Thoracic aorta (tissue), 2 donors: ENCODE data around the gene OXER1. TPM values are rescaled to one million over a fixed set of nuclear protein-coding genes. Genes with fewer than 3 reads are reported as not detected.
A peak's percentile ranks its signal among the peaks of the same experiment; 100 is the strongest.

Experiments
- ATAC-seq: fragments of 150-250 bp; one replicate; pipeline ENCODE4 v1.8.0; 2017; ENCODE audit warnings: low read depth; ENCODE audit not compliant: insufficient number of reproducible peaks, low FRiP score
- DNase-seq: peaks from one replicate; pipeline ENCODE4 v3.0.0-alpha.2; 2020; ENCODE audit warnings: low spot score
- H3K27ac ChIP-seq, 2 donors: fragments of 200-600 bp; sonication (generic); 1 replicate in 1 of 2; 2 replicates in 1 of 2; pipeline ENCODE4 v1.5.1; 2016; ENCODE audit warnings: mild to moderate bottlenecking in 2 of 2, moderate library complexity in 2 of 2
- H3K27me3 ChIP-seq: fragments of 200-600 bp; sonication (generic); replicated peaks from 2 replicates; pipeline ENCODE4 v1.6.0; 2016; ENCODE audit warnings: mild to moderate bottlenecking; ENCODE audit not compliant: insufficient read depth
- H3K36me3 ChIP-seq: fragments of 200-600 bp; sonication (generic); one replicate; pipeline ENCODE4 v1.5.1; 2016
- H3K4me1 ChIP-seq, 2 donors: fragments of 200-600 bp; sonication (generic); 1 replicate in 1 of 2; 2 replicates in 1 of 2; pipeline versions ENCODE4 v1.5.1 to v1.6.0; 2016; ENCODE audit warnings: low read depth in 2 of 2, mild to moderate bottlenecking in 1 of 2; ENCODE audit not compliant: control insufficient read depth in 1 of 2
- H3K4me3 ChIP-seq: fragments of 200-600 bp; sonication (generic); 2 replicates; pipeline ENCODE4 v1.5.1; 2016; ENCODE audit warnings: mild to moderate bottlenecking
- H3K9me3 ChIP-seq: fragments of 200-600 bp; sonication (generic); 2 replicates; pipeline ENCODE4 v1.5.1; 2016
- total RNA-seq, 2 donors: library from RNA; depleted of rRNA; stranded (reverse); fragments of >200 nt; gene quantifications; one replicate each; pipeline versions ENCODE4 v1.1.0 to v1.2.3, GENCODE V29; 2016
- TF ChIP-seq, protein P1 (sequence below): fragments of 200-600 bp; sonication (generic); IDR thresholded peaks from one replicate; pipeline ENCODE4 v1.5.1; 2019; ENCODE audit warnings: antibody characterized with exemption

The OXER1 gene
- total RNA-seq, 2 donors from 2014 or later, result 4.6 to 5.8 TPM

DNA sequence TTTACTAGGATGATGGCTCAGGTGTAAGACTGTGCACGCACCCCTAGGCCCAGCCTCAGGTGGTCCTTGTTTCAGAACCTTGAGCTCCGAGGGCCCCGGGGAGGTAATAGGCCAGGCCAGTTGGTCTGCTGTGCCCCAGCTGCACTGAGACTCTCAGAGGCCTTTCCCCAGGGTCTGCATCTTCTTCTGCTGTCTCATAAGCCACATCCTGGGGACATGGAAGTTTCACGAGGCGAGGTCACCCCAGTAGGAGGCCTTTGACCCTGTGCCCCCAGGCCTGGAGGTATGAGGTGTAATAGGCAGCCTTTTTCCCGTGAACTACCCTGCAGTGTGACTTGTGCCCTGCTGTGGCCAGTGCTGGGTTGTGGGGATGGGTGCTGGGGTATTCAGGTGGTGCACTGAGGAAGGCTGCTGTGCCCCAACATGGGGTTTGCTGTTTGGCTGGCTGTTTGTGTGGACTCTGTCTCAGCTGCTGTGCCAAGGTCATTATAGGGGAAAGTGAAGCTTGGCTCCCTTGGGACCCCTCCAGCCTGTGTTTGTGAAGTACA, 6.9 kb downstream of the OXER1 start:
- Histone ChIP-seq H3K27ac (no peak overlapping the region), H3K27me3 (no peaks in the 10 kb centered on the region), H3K9me3 (no peaks in the 10 kb centered on the region), H3K4me3 (no peak overlapping the region), H3K4me1 (peaks cover 5 to 26% of the 10 kb centered on the region in 2 donors), H3K36me3 (no peaks in the 10 kb centered on the region)
- ATAC-seq (no peak), DNase-seq (no peak)
- TF ChIP-seq, protein P1, sequence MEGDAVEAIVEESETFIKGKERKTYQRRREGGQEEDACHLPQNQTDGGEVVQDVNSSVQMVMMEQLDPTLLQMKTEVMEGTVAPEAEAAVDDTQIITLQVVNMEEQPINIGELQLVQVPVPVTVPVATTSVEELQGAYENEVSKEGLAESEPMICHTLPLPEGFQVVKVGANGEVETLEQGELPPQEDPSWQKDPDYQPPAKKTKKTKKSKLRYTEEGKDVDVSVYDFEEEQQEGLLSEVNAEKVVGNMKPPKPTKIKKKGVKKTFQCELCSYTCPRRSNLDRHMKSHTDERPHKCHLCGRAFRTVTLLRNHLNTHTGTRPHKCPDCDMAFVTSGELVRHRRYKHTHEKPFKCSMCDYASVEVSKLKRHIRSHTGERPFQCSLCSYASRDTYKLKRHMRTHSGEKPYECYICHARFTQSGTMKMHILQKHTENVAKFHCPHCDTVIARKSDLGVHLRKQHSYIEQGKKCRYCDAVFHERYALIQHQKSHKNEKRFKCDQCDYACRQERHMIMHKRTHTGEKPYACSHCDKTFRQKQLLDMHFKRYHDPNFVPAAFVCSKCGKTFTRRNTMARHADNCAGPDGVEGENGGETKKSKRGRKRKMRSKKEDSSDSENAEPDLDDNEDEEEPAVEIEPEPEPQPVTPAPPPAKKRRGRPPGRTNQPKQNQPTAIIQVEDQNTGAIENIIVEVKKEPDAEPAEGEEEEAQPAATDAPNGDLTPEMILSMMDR, result no peak

DNA sequence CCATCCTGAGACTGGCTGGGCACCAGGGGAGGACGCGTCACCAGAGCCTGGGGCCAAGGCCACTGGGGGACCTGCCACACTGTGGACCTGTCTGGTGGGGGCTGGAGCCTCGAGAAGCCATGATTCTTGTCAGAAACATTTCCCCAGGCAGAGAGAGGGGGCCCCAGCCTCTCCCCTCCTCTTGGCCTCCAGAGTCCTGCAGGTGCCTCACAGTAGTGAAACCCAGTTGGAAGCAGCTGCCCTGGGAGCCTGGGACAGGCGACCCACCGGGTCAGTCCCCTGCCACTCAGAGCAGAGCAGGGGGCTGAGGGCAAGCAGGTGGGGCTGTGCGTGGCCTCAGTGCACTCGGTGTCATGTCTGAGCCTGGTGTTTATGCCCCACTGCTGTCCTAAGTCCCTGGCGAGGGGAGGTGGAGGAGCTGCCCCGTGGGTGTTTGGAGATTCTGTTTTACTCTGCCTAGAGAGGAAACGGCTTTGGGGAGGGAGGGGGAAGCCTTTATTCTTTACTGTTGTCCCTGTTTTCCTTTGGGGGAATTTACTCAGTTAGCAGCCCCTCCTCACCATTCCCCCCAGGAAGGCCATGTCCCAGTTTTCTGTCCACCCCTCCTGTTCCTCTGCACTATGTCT, 7.7 kb downstream of the OXER1 start:
- TF ChIP-seq, protein P1, result no peak
- H3K27me3 ChIP-seq, result no peaks in the 10 kb centered on the region
- ATAC-seq, result no peak

DNA sequence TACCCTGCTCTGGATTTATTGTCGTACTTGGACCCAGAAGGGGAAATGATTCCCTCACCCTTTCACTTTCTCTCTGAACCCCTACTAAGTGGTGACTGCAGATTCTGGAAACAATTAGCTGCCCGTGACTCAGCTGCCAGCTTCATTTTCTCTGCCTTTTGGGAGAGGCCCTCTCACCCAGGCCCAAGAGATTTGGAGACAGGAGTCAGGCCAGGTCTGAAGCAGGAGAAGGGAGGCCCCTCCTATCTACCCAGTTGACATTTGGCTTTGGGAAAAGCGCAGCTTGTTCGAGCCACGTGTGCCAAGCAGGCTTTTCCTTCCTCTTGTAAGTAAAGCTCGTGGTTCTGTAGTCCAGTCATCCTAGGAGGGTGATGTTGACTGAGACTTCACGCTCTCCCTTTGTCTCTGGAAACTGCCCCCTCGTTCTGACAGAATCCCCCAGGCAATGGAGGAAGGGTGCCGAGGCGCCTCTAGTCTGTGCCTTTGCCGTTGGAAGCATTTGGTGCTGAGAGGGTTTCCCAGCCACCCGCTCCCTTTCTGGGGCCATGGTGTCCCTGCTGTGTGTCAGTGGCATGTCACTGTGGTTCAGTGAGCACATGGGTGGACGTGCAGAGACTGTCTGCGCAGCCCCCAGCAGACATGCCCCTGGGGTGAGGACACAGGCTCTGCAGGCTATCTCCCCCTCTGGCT, 8.6 kb downstream of the OXER1 start:
- H3K4me1 ChIP-seq, result peaks cover 5 to 26% of the 10 kb centered on the region in 2 donors
- no peaks in the 10 kb centered on the region for H3K9me3 ChIP-seq
- H3K27ac ChIP-seq, result no peak overlapping the region
- H3K36me3 ChIP-seq, result no peaks in the 10 kb centered on the region
- TF ChIP-seq, protein P1, result no peak
- no peaks in the 10 kb centered on the region for H3K27me3 ChIP-seq
- DNase-seq (no peak), ATAC-seq (no peak)
- H3K4me3 ChIP-seq, result no peak overlapping the region

More for the DNA sequence above, 7.7 kb downstream of the OXER1 start:
- no peaks in the 10 kb centered on the region for H3K36me3 ChIP-seq
- H3K4me3 ChIP-seq, result no peak overlapping the region
- peaks cover 5 to 26% of the 10 kb centered on the region in 2 donors for H3K4me1 ChIP-seq
- no peak for DNase-seq
- no peak overlapping the region for H3K27ac ChIP-seq
- no peaks in the 10 kb centered on the region for H3K9me3 ChIP-seq

DNA sequence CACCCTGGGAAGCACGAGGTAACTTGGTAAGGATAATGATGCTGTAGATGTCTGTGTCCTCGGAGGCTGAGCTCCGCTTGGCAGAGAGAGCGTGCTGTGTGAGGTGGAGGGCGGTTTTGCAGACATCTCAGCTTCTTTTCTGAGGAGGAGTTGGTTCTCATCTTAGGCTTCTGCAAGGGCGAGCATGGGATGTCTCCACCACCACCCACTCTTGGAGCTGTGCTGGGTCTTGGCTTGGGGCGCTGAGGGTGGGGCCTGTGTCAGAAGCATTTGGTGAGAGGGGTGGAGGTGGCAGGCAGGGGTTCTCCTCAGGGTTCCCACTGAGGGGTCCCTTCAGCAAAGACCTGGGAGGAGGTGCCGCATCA, 9.2 kb downstream of the OXER1 start:
- DNase-seq, result no peak

More for the DNA sequence above, 9.2 kb downstream of the OXER1 start:
- no peak overlapping the region for H3K4me3 ChIP-seq
- H3K4me1 ChIP-seq, result peaks cover 5 to 26% of the 10 kb centered on the region in 2 donors
- no peaks in the 10 kb centered on the region for H3K9me3 ChIP-seq
- H3K27ac ChIP-seq, result peak overlapping the region in 1 of 2 donors; percentile 18
- ATAC-seq, result no peak
- TF ChIP-seq, protein P1, result no peak
- no peaks in the 10 kb centered on the region for H3K36me3 ChIP-seq
- H3K27me3 ChIP-seq, result no peaks in the 10 kb centered on the region
